HG03469 (cell line): ENCODE data around the gene CLN6.
A peak's percentile ranks its signal among the peaks of the same experiment; 100 is the strongest.

Source experiments
- ATAC-seq: cut with Tn5 transposase; IDR thresholded peaks from one replicate; pipeline ENCODE4 v1.9.1; 2021; ENCODE audit warnings: mild to moderate bottlenecking, moderate library complexity, moderate number of reproducible peaks; ENCODE audit not compliant: unreplicated experiment

CLN6 gene

GRCh38 chr15:68229386-68230156 is at the start of gene CLN6:
TSS of gene CLN6 (minus strand) at chr15:68229728. CDS start at chr15:68229584, 144 bp downstream.
- ATAC-seq = peak; percentile 34

- no peak for ATAC-seq
Measured at GRCh38 chr15:68278595-68279405, 49.3 kb upstream of the CLN6 start.

DNA sequence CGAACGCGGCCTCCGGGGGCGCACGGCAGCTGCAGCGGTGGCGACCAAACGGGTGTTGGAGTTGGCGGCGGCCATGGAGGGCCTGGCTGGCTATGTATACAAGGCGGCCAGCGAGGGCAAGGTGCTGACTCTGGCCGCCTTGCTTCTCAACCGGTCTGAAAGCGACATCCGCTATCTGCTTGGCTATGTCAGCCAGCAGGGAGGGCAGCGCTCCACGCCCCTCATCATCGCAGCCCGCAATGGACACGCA is 48.7 kb upstream of the CLN6 start:
- no peak for ATAC-seq

DNA sequence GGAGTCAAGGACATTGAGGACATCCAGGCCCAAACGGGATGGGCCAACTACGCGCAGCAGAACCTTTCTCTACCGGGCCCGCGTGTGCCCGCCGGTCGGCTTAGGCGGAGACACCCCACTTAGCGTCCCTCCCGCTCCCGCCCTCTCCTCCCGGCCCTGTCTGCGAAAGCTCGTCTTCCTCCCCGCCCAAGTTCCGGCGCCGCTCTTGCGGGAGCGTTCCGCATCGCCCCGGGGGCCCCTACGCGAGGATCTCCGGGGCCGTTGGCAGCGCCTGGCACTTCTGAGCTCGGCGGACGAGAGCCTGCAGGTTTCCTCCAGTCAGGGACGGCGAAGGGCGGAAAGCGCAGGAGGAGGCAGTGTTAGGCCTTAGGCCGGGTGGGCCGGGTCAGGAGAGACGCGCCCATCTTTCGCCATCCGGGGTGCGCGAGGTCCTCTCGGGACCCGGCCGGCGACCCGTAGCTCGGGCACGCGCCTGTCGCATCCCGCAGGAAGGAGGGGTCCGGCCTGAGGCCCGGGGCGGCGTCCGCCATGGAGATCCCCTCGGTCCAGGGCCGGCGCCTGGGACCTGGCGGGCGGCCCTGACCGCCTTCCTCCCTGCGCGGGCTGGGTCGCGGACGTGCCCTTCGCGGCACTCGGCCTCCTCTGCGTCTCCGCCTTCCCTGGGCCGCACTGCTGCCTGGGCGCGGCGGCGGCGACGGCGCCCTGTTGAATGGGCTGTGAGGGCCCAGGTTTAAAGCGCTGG is 48.2 kb upstream of the CLN6 start, which contains the start of gene FEM1B:
TSS of gene FEM1B (plus strand) at position 143 of the 742 bp plus-strand sequence. CDS start 673 bp downstream, outside the sequence.
- peak; percentile 44 for ATAC-seq

DNA sequence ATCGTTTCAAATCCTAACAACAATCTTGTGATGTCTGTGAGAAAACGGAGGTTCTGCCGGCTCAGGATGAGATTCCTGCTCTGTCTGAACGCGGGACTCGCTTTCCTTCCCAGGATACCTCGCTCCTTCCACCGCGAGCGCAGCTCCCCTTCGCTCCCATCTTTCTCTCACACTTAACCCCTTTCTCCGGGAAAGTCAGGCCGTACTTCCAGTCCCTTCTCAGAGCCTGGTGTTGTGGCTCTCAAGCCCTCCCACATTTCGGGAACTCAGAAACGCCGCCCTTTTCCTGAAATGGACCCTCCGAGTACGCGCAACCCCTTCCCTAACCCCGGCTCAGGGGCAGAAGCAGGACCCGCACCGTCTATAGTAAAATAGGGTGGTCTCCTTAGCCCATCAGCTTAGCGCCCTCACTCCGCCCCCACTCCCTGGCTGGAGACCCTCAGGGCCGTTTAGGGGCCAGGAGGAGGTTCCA is 47.6 kb upstream of the CLN6 start:
- no peak for ATAC-seq

DNA sequence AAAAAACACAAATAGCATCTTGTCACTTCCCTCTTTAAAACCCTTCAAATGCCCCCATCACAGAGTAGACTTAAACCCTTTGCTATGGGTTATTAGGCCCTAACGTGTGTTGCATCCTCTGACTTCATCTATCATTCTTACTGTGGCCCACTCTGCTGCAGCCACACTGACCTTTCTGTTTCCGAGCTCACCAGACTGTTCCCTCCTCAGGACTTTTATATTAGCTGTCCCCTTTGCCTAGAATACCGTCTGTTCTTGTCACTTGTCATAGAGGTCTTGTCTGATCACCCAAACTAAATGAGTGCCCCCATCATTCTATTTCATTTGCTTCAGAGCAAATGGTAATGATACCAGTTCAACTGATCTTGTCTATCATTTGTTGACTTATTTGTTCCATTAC is 47.1 kb upstream of the CLN6 start:
- no peak for ATAC-seq

DNA sequence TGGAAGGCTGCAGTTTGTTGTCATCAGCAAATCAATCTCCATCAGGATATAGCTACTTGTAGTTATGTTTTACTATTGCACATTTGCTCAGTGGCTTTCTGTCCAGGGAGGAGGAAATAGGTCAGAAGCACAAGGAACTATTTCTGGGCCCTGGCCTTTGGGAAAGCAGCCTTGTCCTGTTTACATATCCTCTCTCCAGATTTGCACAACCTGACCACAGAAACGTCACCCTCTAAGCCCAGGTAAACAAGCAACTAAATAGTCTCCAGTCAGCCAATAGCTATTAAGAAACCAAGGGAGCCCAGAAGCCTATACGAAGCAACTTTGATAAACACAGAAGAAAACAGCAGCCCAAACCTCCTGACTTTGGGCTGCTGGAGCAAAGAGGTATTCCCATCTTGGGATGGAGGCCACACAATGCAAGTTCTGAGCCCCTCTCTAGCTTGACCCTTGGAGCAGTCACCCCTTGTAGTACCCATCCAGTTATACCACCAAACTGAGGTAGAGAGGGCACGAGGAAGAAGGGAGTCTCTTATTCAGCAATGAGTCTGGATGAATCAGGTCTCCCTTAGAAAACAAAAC is 45.7 kb upstream of the CLN6 start:
- no peak for ATAC-seq

DNA sequence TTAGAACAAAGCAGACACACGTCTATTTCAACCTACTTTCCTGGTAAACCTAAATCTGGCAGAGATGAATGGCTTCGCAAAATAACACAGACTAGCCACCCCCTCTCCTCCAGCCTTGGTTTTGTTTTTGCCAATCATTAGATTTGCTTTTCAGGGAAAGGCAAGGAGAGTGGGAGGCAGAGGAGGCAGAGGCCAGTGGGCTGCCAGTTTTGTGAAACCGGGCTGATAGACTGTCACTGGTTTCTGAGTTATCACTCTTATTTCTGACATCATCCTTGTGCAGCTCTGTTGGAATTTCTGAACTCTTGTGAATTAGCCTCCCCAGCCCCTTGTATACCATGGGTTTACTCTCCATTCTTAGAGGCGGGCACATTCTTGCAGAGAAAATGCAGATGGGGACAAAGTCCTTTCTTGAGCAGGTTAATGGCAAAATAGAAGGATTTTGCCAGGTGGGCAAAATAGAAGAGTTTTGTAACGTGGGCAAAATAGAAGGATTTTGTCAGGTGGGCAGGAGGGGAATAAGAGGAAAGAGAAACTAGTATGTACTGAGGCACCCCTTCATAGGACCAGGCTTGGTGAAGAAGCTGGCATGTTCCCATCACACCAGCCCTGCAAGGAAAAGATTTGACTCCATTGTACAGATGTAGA is 44.8 kb upstream of the CLN6 start:
- no peak for ATAC-seq

DNA sequence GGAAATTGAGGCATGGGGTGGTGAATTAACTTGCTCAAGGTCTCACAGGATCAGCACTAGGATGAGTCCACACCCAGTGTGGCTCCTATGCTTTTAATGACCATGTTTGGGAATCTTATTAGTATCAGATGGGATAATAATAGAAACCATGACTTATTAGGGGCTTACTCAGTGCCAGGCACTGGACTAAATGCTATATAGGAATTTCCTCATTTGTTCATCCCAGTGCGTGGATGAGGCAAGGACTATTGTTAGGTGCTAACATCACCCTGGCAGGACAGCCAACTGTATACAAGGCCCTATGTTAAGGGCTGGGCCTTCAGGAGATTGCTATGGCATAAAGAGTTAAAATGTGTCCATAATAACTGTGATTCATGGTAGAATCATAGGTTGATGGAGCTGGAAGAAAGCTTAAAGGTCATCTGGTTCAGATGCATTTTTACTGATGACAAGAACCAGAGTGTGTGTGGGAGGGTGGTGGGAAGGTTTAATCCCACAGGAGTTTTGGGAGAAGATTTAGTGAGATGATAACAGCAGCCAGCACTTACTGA is 43.3 kb upstream of the CLN6 start:
- no peak for ATAC-seq

GRCh38 chr15:68271854-68272471 is 42.4 kb upstream of the CLN6 start:
- ATAC-seq = no peak

GRCh38 chr15:68268405-68268804 is 38.9 kb upstream of the CLN6 start:
- no peak for ATAC-seq

- no peak for ATAC-seq
Measured at GRCh38 chr15:68265674-68266073, 36.1 kb upstream of the CLN6 start.

DNA sequence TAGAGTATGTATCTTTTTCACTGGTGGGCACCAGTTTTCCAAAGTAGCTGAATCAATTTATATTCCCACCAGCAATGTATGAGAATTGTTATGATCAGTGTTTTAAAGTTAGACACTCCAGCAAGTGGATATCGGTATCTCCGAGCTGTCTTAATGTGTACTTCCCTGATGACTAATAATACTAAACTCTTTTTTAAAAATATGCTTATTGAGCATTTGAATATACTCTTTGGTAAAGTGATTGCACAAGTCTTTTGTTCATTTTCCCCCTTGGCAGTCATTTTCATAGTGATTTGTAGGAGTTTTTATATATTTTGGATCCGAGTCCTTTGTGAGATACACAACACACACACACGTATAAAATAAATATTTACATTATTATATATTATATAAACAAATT is 35.6 kb upstream of the CLN6 start:
- no peak for ATAC-seq

DNA sequence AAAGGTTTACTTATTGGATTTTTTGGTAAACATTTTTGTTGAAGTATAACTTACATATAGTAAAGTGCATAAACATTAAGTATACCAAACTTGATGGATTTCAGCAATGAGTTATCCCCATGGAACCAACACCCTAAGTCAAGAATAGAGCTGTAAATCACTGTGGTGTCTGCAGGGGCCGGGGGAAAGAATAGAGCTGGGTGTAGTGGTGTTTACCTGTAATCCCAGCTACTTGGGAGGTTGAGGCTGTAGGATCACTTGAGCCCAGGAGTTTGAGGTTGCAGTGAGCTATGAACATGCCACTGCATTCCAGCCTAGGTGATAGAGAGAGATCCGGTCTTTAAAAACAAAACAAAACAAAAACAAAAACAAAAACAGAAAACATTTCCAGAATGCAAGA is 34.8 kb upstream of the CLN6 start:
- no peak for ATAC-seq

DNA sequence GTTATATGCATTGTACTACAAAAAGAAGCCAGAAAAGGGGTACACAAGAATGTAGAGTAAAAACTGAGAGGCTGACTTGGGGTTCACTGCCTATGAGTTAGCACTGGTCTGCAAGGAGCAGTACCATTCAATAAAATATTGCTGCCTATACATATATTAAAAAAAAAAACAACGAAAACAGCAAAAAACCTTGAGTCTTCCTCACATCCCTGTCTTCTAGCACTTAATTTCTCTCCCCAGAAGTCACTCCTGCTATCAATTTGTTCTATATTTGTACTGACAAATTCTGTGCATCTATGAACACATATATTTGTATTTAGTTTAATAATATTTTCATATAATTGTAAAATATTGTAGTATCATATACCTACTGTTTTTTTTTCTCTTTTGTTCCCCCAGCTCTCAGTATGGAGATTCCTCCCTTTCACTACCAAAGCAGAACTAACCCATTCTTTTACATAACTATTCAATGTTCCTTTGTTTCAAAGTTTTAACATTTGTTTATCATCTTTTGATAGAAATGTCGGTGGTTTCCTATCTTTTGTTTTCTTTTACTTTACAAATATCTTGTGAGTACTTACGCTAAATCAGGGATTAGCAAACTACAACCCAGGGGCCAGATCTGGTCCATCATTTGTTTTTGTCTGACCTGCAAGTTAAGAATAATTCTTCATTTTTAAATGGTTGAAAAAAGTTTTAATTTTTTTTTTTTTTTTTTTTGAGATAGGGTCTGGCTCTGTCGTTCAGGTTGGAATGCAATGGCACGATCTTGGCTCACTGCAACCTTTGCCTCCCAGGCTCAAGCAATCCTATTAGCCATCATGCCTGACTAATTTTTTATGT is 33.2 kb upstream of the CLN6 start:
- ATAC-seq = no peak

DNA sequence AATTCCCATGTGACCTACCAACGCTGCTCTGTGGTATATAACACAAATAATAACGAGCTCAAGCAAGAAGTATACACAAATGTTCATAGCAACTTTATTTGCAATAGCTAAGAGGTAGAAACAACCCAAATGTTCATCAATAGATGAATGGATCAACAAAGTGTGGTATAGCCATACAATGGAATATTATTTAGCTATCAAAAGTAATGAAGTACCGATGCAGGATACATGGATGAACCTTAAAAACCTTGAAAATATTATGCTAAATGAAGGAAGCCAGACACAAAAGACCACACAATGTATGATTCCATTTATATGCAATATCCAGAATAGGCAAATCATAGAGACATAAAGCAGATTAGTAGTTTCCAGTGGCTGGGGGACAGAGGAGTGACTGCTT is 32.5 kb upstream of the CLN6 start:
- ATAC-seq = no peak

GRCh38 chr15:68261241-68261640 is 31.7 kb upstream of the CLN6 start:
- no peak for ATAC-seq

DNA sequence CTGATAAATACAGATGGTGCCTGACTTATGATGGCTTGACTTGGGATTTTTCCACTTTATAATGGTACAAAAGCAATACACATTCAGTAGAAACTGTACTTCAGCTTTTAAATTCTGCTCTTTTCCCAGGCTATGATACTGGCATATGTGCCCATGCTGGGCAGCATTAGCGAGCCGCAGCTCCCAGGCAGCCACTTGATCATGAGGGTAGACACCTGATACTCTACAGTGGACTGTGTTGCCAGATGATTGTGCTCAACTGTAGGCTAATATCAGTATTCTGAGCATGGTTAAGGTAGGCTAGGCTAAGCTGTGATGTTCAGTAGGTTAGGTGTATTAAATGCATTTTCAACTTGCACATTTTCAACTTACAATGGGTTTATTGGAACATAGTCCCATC is 30.4 kb upstream of the CLN6 start:
- no peak for ATAC-seq

DNA sequence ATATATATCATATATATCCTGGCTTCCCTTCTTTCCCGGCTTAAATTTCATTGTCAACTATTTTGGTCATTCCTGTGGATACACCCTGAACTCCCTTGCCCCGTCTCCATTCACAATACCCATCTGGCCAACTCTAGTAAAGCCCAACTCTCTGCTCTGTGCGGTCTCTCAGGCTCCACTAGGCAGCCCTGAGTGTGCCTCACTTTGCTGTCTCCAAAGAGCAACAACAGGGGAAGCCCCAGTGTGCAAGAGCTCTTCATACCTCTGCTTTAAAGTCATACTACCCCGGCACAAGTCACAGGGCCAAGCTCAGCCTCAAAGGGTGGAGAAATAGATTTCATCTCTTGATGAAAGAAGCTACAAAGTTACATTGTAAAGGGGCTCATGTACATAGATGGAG is 29.2 kb upstream of the CLN6 start:
- ATAC-seq = no peak
